HK-2 (cell line): ENCODE data around the gene ADAM17.
A peak's percentile ranks its signal among the peaks of the same experiment; 100 is the strongest.
"Not testable (repeated sequence)": the region's sequence is repeated elsewhere in the genome, so short reads cannot be mapped to it uniquely, and the experiment has no call there.

Experiments used
- DNase-seq: peaks from one replicate; pipeline ENCODE4 v3.0.0-alpha.2; 2018; ENCODE audit not compliant: unreplicated experiment

Gene ADAM17

GRCh38 chr2:9555297-9556120 is at the start of gene ADAM17:
ADAM17 (minus strand) TSS chr2:9555830; CDS start chr2:9555605, 225 bp downstream.
- peak; percentile 97 for DNase-seq

GRCh38 chr2:9602412-9602811 is 46.8 kb upstream of the ADAM17 start:
- no peak for DNase-seq

GRCh38 chr2:9601397-9601796 is 45.8 kb upstream of the ADAM17 start:
- DNase-seq, result no peak

GRCh38 chr2:9599430-9599829 is 43.8 kb upstream of the ADAM17 start:
- no peak for DNase-seq

- no peak for DNase-seq
Observed at GRCh38 chr2:9596621-9597311, 41.1 kb upstream of the ADAM17 start.

- DNase-seq, result no peak
Observed at GRCh38 chr2:9595746-9596145, 40.1 kb upstream of the ADAM17 start.

- DNase-seq, result peak; percentile 30
Observed at GRCh38 chr2:9595256-9595655, 39.6 kb upstream of the ADAM17 start.

- peak; percentile 47 for DNase-seq
Observed at GRCh38 chr2:9594366-9595054, 38.9 kb upstream of the ADAM17 start.

- no peak for DNase-seq
Observed at GRCh38 chr2:9593925-9594324, 38.3 kb upstream of the ADAM17 start.

GRCh38 chr2:9592699-9593098 is 37.1 kb upstream of the ADAM17 start:
- DNase-seq, result no peak

GRCh38 chr2:9590641-9591040 is 35.0 kb upstream of the ADAM17 start:
- DNase-seq, result no peak

- DNase-seq, result no peak
Observed at GRCh38 chr2:9586465-9586864, 30.8 kb upstream of the ADAM17 start.

GRCh38 chr2:9585486-9585885 is 29.9 kb upstream of the ADAM17 start:
- no peak for DNase-seq

- DNase-seq, result not testable (repeated sequence)
Observed at GRCh38 chr2:9584902-9585301, 29.3 kb upstream of the ADAM17 start.

- DNase-seq, result no peak
Observed at GRCh38 chr2:9582624-9583023, 27.0 kb upstream of the ADAM17 start.

- DNase-seq, result no peak
Observed at GRCh38 chr2:9578467-9579235, 23.0 kb upstream of the ADAM17 start.

GRCh38 chr2:9574331-9574730 is 18.7 kb upstream of the ADAM17 start:
- DNase-seq, result no peak

- no peak for DNase-seq
Observed at GRCh38 chr2:9573840-9574239, 18.2 kb upstream of the ADAM17 start.

GRCh38 chr2:9573013-9573720 is 17.5 kb upstream of the ADAM17 start:
- no peak for DNase-seq

GRCh38 chr2:9570182-9571060 is 14.8 kb upstream of the ADAM17 start:
- DNase-seq, result no peak
